Smooth muscle cell (in vitro differentiated cells): ENCODE data around the gene ITSN1. TPM values are rescaled to one million over a fixed set of nuclear protein-coding genes. Genes with fewer than 3 reads are reported as not detected.

Source experiments
- DNase-seq: peaks from one replicate; lab custom pipeline; 2025; ENCODE audit not compliant: unreplicated experiment; lab: John Stamatoyannopoulos, UW
- H2AFZ ChIP-seq: fragments of 200-600 bp; sonication (generic); 2 replicates; pipeline ENCODE4 v1.6.0; 2016; ENCODE audit warnings: antibody characterized with exemption, low read depth, mild to moderate bottlenecking
- H3F3A ChIP-seq: fragments of 200-600 bp; sonication (generic); 2 replicates; pipeline ENCODE4 v1.6.0; 2017; ENCODE audit warnings: antibody characterized with exemption, low read depth
- H3K27ac ChIP-seq: fragments of 200-600 bp; sonication (generic); 2 replicates; pipeline ENCODE4 v1.5.1; 2016; ENCODE audit warnings: low read depth, mild to moderate bottlenecking
- H3K27me3 ChIP-seq: fragments of 200-600 bp; sonication (generic); 2 replicates; pipeline ENCODE4 v1.6.1; 2016; ENCODE audit warnings: low read depth, mild to moderate bottlenecking
- H3K36me3 ChIP-seq: fragments of 200-600 bp; sonication (generic); 2 replicates; pipeline ENCODE4 v1.5.1; 2016; ENCODE audit warnings: low read depth
- H3K4me1 ChIP-seq: fragments of 200-600 bp; sonication (generic); 2 replicates; pipeline ENCODE4 v1.5.1; 2016; ENCODE audit warnings: low read depth
- H3K4me2 ChIP-seq: fragments of 200-600 bp; sonication (generic); 2 replicates; pipeline ENCODE4 v1.6.0; 2016; ENCODE audit warnings: mild to moderate bottlenecking
- H3K4me3 ChIP-seq: fragments of 200-600 bp; sonication (generic); 2 replicates; pipeline ENCODE4 v1.5.1; 2016; ENCODE audit warnings: mild to moderate bottlenecking
- H3K79me2 ChIP-seq: fragments of 200-600 bp; sonication (generic); 2 replicates; pipeline ENCODE4 v1.6.0; 2016; ENCODE audit warnings: low read depth, mild to moderate bottlenecking
- H3K9ac ChIP-seq: fragments of 200-600 bp; sonication (generic); 2 replicates; pipeline ENCODE4 v1.6.0; 2016; ENCODE audit warnings: low read depth
- H3K9me3 ChIP-seq: fragments of 200-600 bp; sonication (generic); replicated peaks from 2 replicates; pipeline ENCODE4 v1.5.1; 2016; ENCODE audit warnings: low read depth
- H4K20me1 ChIP-seq: fragments of 200-600 bp; sonication (generic); 2 replicates; pipeline ENCODE4 v1.6.0; 2016; ENCODE audit warnings: low read depth
- WGBS: methylation state at CpG from one replicate; pipeline ENCODE4 v1.1.7; 2016; ENCODE audit warnings: low lambda C conversion rate; 5-methylcytosine and 5-hydroxymethylcytosine counted together
- polyA plus RNA-seq: library from polyadenylated mRNA; unstranded; fragments of >200 nt; fragmentation: Nextera tagmentation; extraction: Ambion mirVana; gene quantifications from 2 replicates; pipeline ENCODE4 v1.2.1, GENCODE V29; 2016
- total RNA-seq: library from RNA; depleted of rRNA; stranded (reverse); fragments of >200 nt; gene quantifications from 2 replicates; pipeline ENCODE4 v1.2.3, GENCODE V29; 2014
- TF ChIP-seq, protein P1 (sequence below): fragments of 200-600 bp; sonication (generic); IDR thresholded peaks from 2 replicates; pipeline ENCODE4 v1.5.1; 2017; ENCODE audit warnings: borderline replicate concordance, mild to moderate bottlenecking, antibody characterized with exemption; ENCODE audit not compliant: insufficient read depth, poor library complexity, severe bottlenecking

Gene ITSN1
- total and polyA plus RNA-seq, 2 experiments from 2014 or later = 36.4 to 76.5 TPM

GRCh38 chr21:33825915-33826314, 183.6 kb downstream of the ITSN1 start:
- H3K79me2 ChIP-seq = no peaks in the 10 kb centered on the region
- no peak overlapping the region for H3K4me3 ChIP-seq
- peak overlapping the region; percentile 35 for H3K4me2 ChIP-seq
- no peak overlapping the region for H2AFZ ChIP-seq
- TF ChIP-seq, protein P1, sequence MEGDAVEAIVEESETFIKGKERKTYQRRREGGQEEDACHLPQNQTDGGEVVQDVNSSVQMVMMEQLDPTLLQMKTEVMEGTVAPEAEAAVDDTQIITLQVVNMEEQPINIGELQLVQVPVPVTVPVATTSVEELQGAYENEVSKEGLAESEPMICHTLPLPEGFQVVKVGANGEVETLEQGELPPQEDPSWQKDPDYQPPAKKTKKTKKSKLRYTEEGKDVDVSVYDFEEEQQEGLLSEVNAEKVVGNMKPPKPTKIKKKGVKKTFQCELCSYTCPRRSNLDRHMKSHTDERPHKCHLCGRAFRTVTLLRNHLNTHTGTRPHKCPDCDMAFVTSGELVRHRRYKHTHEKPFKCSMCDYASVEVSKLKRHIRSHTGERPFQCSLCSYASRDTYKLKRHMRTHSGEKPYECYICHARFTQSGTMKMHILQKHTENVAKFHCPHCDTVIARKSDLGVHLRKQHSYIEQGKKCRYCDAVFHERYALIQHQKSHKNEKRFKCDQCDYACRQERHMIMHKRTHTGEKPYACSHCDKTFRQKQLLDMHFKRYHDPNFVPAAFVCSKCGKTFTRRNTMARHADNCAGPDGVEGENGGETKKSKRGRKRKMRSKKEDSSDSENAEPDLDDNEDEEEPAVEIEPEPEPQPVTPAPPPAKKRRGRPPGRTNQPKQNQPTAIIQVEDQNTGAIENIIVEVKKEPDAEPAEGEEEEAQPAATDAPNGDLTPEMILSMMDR = no peak
- H3K9ac ChIP-seq = no peak overlapping the region
- H3K9me3 ChIP-seq = no peaks in the 10 kb centered on the region
- no peaks in the 10 kb centered on the region for H3K27me3 ChIP-seq
- peak overlapping the region; percentile 20 for H3K27ac ChIP-seq
- DNase-seq = no peak
- H4K20me1 ChIP-seq = no peaks in the 10 kb centered on the region
- H3K36me3 ChIP-seq = no peaks in the 10 kb centered on the region
- H3F3A ChIP-seq = no peaks in the 10 kb centered on the region
- 11% methylated on average over 2 of the region's 2 CpGs for WGBS
- H3K4me1 ChIP-seq = no peaks in the 10 kb centered on the region

DNA sequence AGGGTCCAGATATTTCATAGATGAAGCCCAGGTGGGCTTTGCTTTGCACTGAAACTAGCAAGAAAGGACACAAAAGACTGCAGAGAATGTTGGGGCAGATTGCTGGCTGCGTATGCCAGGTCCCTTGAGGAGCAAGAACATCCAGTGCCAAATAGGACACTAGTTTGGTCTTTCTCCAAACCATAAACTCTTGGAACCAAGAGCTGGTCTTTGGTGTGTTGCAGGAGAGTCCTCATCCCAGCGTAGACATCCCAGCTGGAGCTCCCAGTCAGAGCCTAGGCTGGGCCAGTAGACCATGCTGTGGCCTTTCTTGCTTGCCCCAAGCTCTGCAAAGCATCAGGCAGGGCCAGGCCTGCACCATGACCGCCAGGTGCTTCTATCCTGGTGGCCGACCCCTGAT, 185.8 kb downstream of the ITSN1 start:
- H3K4me3 ChIP-seq = no peak overlapping the region
- no peaks in the 10 kb centered on the region for H3K27me3 ChIP-seq
- no peak overlapping the region for H3K9ac ChIP-seq
- no peaks in the 10 kb centered on the region for H3K36me3 ChIP-seq
- 97% methylated on average over 4 of the region's 4 CpGs for WGBS
- no peaks in the 10 kb centered on the region for H3K9me3 ChIP-seq
- H2AFZ ChIP-seq = no peak overlapping the region
- no peak for DNase-seq
- no peaks in the 10 kb centered on the region for H4K20me1 ChIP-seq
- TF ChIP-seq, protein P1 = no peak
- H3K4me2 ChIP-seq = no peak overlapping the region
- no peaks in the 10 kb centered on the region for H3F3A ChIP-seq
- no peaks in the 10 kb centered on the region for H3K79me2 ChIP-seq
- no peak overlapping the region for H3K27ac ChIP-seq
- no peaks in the 10 kb centered on the region for H3K4me1 ChIP-seq

DNA sequence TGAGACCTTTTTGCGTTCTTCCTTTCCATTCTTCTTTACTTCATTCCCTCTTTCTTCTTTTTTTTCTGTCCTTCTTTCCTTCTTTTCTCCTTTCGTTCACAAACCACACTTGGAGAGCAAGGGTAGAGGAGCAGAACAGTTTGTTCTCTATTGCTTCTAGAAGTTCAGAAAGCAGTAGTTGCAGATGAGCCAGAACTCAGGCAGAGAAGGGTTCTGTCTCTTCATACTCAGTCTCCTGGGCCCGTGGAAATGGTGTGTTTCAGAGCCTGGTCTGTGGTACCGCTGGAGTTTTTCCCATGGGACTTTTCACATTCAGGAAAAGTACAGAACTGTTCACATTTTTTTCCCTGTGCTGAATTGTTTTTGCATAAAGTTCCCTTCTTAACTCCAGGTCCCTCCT, 186.3 kb downstream of the ITSN1 start:
- Histone ChIP-seq H4K20me1 (no peaks in the 10 kb centered on the region), H3K4me1 (no peaks in the 10 kb centered on the region), H3K79me2 (no peaks in the 10 kb centered on the region), H3F3A (no peaks in the 10 kb centered on the region), H3K4me3 (no peak overlapping the region), H3K4me2 (no peak overlapping the region), H3K27ac (no peak overlapping the region), H3K27me3 (no peaks in the 10 kb centered on the region), H3K36me3 (no peaks in the 10 kb centered on the region), H3K9ac (no peak overlapping the region), H3K9me3 (no peaks in the 10 kb centered on the region), H2AFZ (no peak overlapping the region)
- 91% methylated on average over 4 of the region's 4 CpGs for WGBS
- no peak for DNase-seq
- TF ChIP-seq, protein P1 = no peak

DNA sequence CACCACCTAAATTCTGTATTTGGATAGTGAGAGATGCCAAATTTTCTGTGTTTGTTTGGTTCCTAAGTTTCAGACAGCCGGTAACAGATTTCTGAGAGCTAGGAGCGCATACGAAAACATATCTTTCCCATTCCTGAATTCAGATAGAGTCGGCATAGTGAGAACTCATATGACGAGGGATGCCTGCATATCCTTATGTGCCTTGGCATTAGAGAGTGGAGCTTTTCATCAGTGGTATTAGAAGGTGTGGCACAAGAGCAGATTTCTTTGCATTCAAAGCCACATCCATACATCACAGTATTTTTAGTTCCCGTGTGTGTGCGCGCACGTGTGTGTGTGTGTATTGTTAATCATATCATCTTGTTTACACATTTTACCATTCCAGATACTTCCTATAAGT, 187.5 kb downstream of the ITSN1 start:
- WGBS = 97% methylated on average over 9 of the region's 9 CpGs
- H3K27me3 ChIP-seq = no peaks in the 10 kb centered on the region
- peaks cover 10% of the 10 kb centered on the region for H4K20me1 ChIP-seq
- H3K9ac ChIP-seq = no peak overlapping the region
- no peak overlapping the region for H2AFZ ChIP-seq
- H3K4me1 ChIP-seq = peaks cover 11% of the 10 kb centered on the region
- H3K36me3 ChIP-seq = no peaks in the 10 kb centered on the region
- no peaks in the 10 kb centered on the region for H3K9me3 ChIP-seq
- no peak overlapping the region for H3K27ac ChIP-seq
- no peaks in the 10 kb centered on the region for H3K79me2 ChIP-seq
- no peaks in the 10 kb centered on the region for H3F3A ChIP-seq
- no peak overlapping the region for H3K4me3 ChIP-seq
- DNase-seq = no peak
- no peak overlapping the region for H3K4me2 ChIP-seq
- TF ChIP-seq, protein P1 = no peak
